Measurements from ENCODE around the gene FANCE.

The FANCE gene

GRCh38 chr6:35476004-35476403 lies 23.9 kb downstream of the FANCE start:
- H3K4me3 ChIP-seq (replicated peaks in 1 of 2; ENCODE audit: low read depth in 2 of 2, low read length in 2 of 2): no peak overlapping the region
- TF ChIP-seq CTCF (IDR thresholded peaks at IDR 0.05; ENCODE audit: low read depth, low read length): no peak
- no peak for DNase-seq (ENCODE audit: low read depth in 2 of 2)

DNA sequence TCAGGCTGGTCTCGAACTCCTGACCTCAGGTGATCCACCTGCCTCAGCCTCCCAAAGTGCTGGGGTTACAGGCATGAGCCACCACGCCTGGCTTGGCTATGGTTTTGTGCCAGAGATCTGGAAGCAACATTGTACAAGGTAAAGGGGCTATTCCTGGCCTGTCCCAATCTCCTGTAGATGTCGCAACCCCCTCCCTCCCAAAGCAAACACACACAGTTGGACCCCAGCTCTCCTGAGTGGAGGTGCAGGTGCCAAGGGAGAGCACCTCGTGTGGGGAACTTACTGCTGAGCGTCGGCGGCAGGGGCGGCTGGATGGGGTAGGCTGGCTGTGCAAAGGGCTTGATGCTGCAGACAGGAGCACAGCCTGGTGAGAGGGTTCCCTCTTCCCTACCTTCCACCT lies 24.9 kb downstream of the FANCE start:
- no peak for DNase-seq (ENCODE audit: low read depth in 2 of 2)
- TF ChIP-seq CTCF (IDR thresholded peaks at IDR 0.05; ENCODE audit: low read depth, low read length): no peak

DNA sequence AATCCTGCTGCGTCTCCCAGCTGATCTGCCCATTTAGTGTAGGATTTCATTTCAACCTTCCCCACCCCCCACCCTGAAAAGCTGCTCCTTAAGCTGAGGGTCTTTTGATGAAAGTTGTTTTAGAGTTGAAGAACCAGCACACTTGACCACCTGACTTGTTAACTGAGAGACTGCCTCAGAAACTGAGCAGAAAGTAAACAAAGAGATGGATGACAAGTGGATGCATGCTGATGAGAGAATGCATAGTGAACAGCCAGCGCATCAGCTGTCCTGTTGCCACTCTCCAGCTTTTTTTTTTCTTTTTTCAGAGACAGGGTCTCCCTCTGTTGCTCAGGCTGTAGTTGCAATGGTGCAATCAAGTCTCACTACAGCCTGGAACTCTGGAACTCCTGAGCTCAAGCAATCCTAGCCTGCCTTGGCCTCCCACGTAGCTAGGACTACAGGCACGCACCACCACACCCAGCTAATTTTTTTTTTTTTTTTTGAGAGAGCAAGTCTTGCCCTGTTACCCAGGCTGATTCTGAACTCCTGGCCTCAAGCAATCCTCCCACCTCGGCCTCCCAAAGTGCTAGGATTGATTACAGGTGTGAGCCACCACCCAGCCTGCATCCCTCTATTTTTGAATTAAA lies 25.5 kb downstream of the FANCE start:
- TF ChIP-seq CTCF (IDR thresholded peaks at IDR 0.05; ENCODE audit: low read depth, low read length): no peak
- no peak for DNase-seq (ENCODE audit: low read depth in 2 of 2)
- no peak overlapping the region for H3K4me3 ChIP-seq (replicated peaks in 1 of 2; ENCODE audit: low read depth in 2 of 2, low read length in 2 of 2)

More for the DNA sequence above, 24.9 kb downstream of the FANCE start:
- no peak overlapping the region for H3K4me3 ChIP-seq (replicated peaks in 1 of 2; ENCODE audit: low read depth in 2 of 2, low read length in 2 of 2)

DNA sequence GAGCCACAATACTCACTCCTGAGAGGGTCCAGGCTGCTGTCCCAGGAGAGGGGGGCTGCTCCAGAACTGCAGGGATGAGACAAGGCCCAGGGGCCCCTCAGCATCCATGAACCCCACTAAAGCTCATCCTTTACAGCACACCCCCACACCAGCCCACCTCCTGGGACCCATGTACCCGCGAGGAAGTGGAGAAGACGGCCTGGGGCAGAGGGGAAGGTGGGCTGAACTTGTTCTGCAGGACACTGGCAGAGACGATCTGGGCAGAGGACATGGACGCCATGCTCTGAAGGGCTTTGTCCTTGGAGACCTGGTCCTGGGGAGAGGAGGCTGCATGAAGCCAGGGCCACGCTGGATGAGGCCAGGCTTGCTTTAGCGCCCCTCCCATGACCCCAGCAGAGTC lies 26.1 kb downstream of the FANCE start:
- H3K4me3 ChIP-seq (replicated peaks in 1 of 2; ENCODE audit: low read depth in 2 of 2, low read length in 2 of 2): no peak overlapping the region
- no peak for TF ChIP-seq CTCF (IDR thresholded peaks at IDR 0.05; ENCODE audit: low read depth, low read length)
- DNase-seq (ENCODE audit: low read depth in 2 of 2): no peak

DNA sequence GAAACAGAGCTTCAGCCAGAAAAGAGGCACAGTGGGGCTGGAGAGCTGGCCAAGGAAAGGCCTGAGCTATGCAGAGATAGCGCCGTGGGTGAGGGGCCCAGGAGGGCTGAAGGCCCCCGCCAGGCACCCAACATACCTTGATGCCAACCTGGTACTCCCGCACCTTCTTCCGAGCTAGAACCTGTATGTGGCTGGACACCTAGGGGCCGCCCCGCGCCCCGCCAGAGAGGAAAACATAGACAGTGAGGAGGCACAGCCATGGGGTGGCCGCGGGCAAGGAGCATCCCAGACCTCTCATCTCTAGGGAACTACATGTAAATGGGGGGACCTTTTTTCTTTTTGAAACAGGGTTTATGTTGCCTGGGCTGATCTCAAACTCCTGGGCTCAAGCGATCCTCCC lies 28.0 kb downstream of the FANCE start:
- no peak for DNase-seq (ENCODE audit: low read depth in 2 of 2)
- no peak for TF ChIP-seq CTCF (IDR thresholded peaks at IDR 0.05; ENCODE audit: low read depth, low read length)
- no peak overlapping the region for H3K4me3 ChIP-seq (replicated peaks in 1 of 2; ENCODE audit: low read depth in 2 of 2, low read length in 2 of 2)

DNA sequence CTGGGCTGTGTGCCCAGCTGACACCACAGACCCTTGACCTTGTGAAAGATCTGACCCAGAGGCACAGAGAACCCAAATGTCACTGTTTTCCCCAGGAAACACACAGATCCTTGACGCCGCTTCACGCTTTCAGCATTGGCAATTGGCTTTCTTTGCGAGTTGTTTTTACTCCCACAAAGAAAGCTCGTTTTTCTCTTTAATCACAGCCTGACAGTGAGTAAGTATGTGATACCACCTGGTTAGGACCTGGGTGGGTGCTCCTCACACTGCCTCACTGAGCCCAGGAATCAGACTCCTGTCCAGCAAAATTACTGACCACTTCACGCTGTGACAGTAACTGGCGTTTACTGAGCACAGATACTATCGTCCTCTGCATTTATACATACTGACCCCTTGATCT lies 29.1 kb downstream of the FANCE start:
- DNase-seq (ENCODE audit: low read depth in 2 of 2): no peak
- no peak for TF ChIP-seq CTCF (IDR thresholded peaks at IDR 0.05; ENCODE audit: low read depth, low read length)
- no peak overlapping the region for H3K4me3 ChIP-seq (replicated peaks in 1 of 2; ENCODE audit: low read depth in 2 of 2, low read length in 2 of 2)

DNA sequence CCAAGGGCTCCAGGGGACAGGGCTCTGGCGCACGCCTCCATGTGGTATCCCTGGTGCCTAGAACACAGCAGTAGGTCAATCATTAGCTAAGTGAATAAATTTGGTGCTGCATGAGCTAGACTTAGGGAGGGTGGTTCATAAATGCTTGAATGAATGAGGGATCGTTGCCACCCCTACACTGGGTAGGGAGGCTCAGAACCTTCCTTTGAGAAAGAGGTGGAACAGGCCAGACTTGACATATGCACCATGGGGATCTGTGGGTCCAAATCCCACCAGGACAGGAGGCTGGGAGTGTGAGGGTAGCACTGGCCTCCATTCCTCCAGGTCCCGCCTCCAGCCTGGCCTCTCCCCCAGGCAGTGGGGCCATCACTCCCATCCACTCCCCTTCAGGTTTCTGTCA lies 30.9 kb downstream of the FANCE start:
- DNase-seq (ENCODE audit: low read depth in 2 of 2): no peak
- no peak for TF ChIP-seq CTCF (IDR thresholded peaks at IDR 0.05; ENCODE audit: low read depth, low read length)

More for the DNA sequence above, 30.9 kb downstream of the FANCE start:
- H3K4me3 ChIP-seq (replicated peaks in 1 of 2; ENCODE audit: low read depth in 2 of 2, low read length in 2 of 2): no peak overlapping the region
